GM23338 (cell line): ENCODE measurements around the gene GRM5.
"Not testable (repeated sequence)": the region's sequence is repeated elsewhere in the genome, so short reads cannot be mapped to it uniquely, and the experiment has no call there.

Experiments
- CREB1 ChIP-seq: fragments of 250-450 bp; sonication (Bioruptor Pico); IDR thresholded peaks from 2 replicates; pipeline ENCODE4 v1.5.0; 2020; ENCODE audit warnings: low read depth, mild to moderate bottlenecking, moderate library complexity
- EZH2 ChIP-seq: fragments of 200-600 bp; sonication (generic); IDR thresholded peaks from one replicate; pipeline ENCODE4 v1.8.0; 2017; ENCODE audit warnings: antibody characterized with exemption, mild to moderate bottlenecking, low read depth; ENCODE audit not compliant: unreplicated experiment
- EZH2phosphoT487 ChIP-seq: fragments of 200-600 bp; sonication (generic); IDR thresholded peaks from one replicate; pipeline ENCODE4 v1.8.1; 2018; ENCODE audit warnings: antibody characterized with exemption; ENCODE audit not compliant: unreplicated experiment
- TF ChIP-seq, protein P1 (sequence below), 2 experiments: fragments of 200-600 bp in 1 of 2; sonication (generic) in 1 of 2; conservative IDR thresholded peaks; 2 replicates each; pipeline versions ENCODE4 v1.5.1 to v1.6.1; 2016 to 2017; ENCODE audit warnings: antibody characterized with exemption in 2 of 2, low read depth in 2 of 2, mild to moderate bottlenecking in 2 of 2, moderate library complexity in 1 of 2

DNA sequence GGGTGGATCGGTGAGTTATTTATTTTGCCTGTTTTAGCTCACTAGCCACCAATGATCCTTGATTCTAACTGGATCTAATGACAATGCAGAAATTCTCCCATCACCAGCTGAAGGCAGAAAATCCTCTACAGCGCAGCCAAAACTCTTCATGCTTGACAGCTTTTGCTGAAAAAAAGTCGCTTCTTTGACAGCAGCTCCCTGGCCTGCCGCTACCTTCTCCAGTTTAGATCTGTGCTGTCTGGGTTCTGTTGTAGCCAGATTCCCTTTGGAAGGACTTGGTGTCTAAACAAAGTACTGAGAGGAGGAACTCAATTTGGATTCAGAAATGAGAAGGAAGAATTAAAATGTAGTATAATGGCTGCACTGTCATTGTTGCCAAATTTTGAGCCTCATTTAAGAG is 205.4 kb downstream of the GRM5 start:
- TF ChIP-seq, protein P1, sequence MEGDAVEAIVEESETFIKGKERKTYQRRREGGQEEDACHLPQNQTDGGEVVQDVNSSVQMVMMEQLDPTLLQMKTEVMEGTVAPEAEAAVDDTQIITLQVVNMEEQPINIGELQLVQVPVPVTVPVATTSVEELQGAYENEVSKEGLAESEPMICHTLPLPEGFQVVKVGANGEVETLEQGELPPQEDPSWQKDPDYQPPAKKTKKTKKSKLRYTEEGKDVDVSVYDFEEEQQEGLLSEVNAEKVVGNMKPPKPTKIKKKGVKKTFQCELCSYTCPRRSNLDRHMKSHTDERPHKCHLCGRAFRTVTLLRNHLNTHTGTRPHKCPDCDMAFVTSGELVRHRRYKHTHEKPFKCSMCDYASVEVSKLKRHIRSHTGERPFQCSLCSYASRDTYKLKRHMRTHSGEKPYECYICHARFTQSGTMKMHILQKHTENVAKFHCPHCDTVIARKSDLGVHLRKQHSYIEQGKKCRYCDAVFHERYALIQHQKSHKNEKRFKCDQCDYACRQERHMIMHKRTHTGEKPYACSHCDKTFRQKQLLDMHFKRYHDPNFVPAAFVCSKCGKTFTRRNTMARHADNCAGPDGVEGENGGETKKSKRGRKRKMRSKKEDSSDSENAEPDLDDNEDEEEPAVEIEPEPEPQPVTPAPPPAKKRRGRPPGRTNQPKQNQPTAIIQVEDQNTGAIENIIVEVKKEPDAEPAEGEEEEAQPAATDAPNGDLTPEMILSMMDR (conservative IDR thresholded peaks at IDR 0.05; ENCODE audit: low read depth in 2 of 2): not testable (repeated sequence)
- TF ChIP-seq EZH2; CREB1 (CRISPR knock-in tag); EZH2phosphoT487: not testable (repeated sequence)
